ENCODE measurements around the gene USP10. TPM values are rescaled to one million over a fixed set of nuclear protein-coding genes. Genes with fewer than 3 reads are reported as not detected.

The USP10 gene
- total RNA-seq, 1 donor from 2014 or later, result 128 TPM

GRCh38 chr16:84823484-84823883, 123.7 kb downstream of the USP10 start:
- DNase-seq (ENCODE audit: low spot score in 2 of 2, unreplicated experiment in 2 of 2), result no peak
- TF ChIP-seq, protein P1, sequence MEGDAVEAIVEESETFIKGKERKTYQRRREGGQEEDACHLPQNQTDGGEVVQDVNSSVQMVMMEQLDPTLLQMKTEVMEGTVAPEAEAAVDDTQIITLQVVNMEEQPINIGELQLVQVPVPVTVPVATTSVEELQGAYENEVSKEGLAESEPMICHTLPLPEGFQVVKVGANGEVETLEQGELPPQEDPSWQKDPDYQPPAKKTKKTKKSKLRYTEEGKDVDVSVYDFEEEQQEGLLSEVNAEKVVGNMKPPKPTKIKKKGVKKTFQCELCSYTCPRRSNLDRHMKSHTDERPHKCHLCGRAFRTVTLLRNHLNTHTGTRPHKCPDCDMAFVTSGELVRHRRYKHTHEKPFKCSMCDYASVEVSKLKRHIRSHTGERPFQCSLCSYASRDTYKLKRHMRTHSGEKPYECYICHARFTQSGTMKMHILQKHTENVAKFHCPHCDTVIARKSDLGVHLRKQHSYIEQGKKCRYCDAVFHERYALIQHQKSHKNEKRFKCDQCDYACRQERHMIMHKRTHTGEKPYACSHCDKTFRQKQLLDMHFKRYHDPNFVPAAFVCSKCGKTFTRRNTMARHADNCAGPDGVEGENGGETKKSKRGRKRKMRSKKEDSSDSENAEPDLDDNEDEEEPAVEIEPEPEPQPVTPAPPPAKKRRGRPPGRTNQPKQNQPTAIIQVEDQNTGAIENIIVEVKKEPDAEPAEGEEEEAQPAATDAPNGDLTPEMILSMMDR (IDR thresholded peaks at IDR 0.05; ENCODE audit: unreplicated experiment), result no peak
- H3K4me1 Mint-ChIP-seq, result peaks cover 48% of the 10 kb centered on the region
- H3K4me3 Mint-ChIP-seq, result no peak overlapping the region
- H3K36me3 Mint-ChIP-seq, result no peaks in the 10 kb centered on the region
- H3K27ac Mint-ChIP-seq, result no peak overlapping the region
- no peaks in the 10 kb centered on the region for H3K9me3 Mint-ChIP-seq
- H3K27me3 Mint-ChIP-seq (ENCODE audit: low read depth), result peaks cover 11% of the 10 kb centered on the region

DNA sequence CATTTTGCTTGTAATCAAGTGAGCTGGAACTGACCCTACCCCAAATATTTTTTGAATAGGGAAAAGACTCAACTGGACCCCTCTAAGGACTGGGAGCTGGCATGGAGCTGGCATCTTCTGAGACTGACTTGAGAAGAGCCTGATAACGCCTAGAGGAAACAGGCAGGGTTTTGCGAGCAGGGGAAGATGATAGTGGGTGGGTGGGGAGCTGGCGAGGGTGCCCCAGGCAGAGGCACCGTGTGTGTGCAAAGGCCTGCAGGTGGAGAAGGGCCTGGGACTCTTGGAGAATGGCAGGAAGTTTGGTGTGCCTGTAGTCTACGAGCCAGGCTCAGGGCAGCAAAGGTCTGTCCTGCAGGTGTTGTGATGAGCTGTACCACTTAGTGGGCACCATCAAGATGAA, 124.1 kb downstream of the USP10 start:
- H3K27ac Mint-ChIP-seq, result no peak overlapping the region
- H3K9me3 Mint-ChIP-seq, result no peaks in the 10 kb centered on the region
- H3K4me1 Mint-ChIP-seq, result peaks cover 48% of the 10 kb centered on the region
- no peak for DNase-seq (ENCODE audit: low spot score in 2 of 2, unreplicated experiment in 2 of 2)
- TF ChIP-seq, protein P1 (IDR thresholded peaks at IDR 0.05; ENCODE audit: unreplicated experiment), result no peak
- no peak overlapping the region for H3K4me3 Mint-ChIP-seq
- H3K36me3 Mint-ChIP-seq, result no peaks in the 10 kb centered on the region
- peaks cover 11% of the 10 kb centered on the region for H3K27me3 Mint-ChIP-seq (ENCODE audit: low read depth)

DNA sequence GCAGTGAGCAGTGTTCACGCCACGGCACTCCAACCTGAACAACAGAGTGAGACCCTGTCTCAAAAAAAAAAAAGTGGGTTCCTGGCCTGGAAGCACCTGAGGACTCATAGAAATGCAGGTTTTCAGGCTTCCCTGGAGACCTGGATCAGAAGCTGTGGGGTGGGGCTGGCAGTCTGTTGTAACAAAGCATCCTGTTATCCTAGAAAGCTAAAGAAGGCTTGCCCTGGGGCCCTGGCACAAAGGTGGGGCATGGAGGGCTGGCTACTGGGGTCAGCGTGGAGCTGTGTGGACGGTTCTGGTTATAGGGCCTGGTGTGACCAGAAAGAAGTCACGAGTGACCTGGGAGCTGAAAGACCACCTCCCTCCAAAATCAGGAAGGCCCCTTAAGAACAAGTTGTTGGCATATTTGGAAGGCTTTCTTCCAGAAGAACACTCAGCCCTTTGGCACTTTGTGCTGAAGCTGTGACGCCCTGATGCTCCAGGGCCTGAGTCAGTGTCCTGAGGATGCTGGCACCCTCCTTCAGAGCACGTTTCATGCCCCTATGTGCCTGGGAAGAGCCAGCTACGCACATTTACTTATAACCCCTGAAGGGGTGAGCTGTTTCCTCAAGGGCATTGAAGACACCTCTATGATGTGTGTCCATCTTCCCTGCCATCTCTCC, 126.2 kb downstream of the USP10 start:
- Mint-ChIP-seq H3K36me3 (no peaks in the 10 kb centered on the region), H3K27ac (peak overlapping the region; percentile 79), H3K27me3 (ENCODE audit: low read depth) (peaks cover 6% of the 10 kb centered on the region), H3K9me3 (no peaks in the 10 kb centered on the region), H3K4me3 (no peak overlapping the region), H3K4me1 (peaks cover 39% of the 10 kb centered on the region)
- TF ChIP-seq, protein P1 (IDR thresholded peaks at IDR 0.05; ENCODE audit: unreplicated experiment), result no peak
- no peak for DNase-seq (ENCODE audit: low spot score in 2 of 2, unreplicated experiment in 2 of 2)

DNA sequence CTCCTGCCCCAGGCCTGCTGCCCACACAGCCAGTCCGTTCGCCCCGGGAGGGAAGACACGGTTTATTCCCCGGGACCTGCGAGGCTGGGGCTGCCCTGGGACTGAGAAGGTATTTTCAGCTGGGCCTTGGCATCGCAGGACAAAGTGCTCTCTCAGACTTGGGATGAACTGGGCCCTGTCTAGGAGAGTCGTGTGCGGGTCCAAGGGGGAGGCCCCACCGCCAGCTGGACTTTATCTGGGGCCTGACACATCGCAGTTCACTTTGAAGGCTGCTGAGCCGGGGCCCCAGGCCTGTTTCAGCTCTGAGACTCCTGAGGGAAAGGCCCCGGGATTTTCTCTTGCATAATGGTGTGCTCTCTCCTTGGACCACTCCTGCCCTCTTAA, 126.8 kb downstream of the USP10 start:
- no peak for DNase-seq (ENCODE audit: low spot score in 2 of 2, unreplicated experiment in 2 of 2)
- H3K36me3 Mint-ChIP-seq, result no peaks in the 10 kb centered on the region

GRCh38 chr16:84827131-84827574, 127.4 kb downstream of the USP10 start:
- no peak for DNase-seq (ENCODE audit: low spot score in 2 of 2, unreplicated experiment in 2 of 2)
- Mint-ChIP-seq H3K27ac (peak overlapping the region; percentile 90), H3K9me3 (no peaks in the 10 kb centered on the region), H3K4me3 (no peak overlapping the region), H3K36me3 (no peaks in the 10 kb centered on the region), H3K27me3 (ENCODE audit: low read depth) (no peaks in the 10 kb centered on the region), H3K4me1 (peaks cover 30% of the 10 kb centered on the region)
- TF ChIP-seq, protein P1 (IDR thresholded peaks at IDR 0.05; ENCODE audit: unreplicated experiment), result no peak

More for the DNA sequence above, 126.8 kb downstream of the USP10 start:
- TF ChIP-seq, protein P1 (IDR thresholded peaks at IDR 0.05; ENCODE audit: unreplicated experiment), result no peak
- no peak overlapping the region for H3K4me3 Mint-ChIP-seq
- peaks cover 35% of the 10 kb centered on the region for H3K4me1 Mint-ChIP-seq
- no peaks in the 10 kb centered on the region for H3K9me3 Mint-ChIP-seq
- H3K27ac Mint-ChIP-seq, result peak overlapping the region; percentile 79
- peaks cover 3% of the 10 kb centered on the region for H3K27me3 Mint-ChIP-seq (ENCODE audit: low read depth)

All from mesothelial cell of epicardium (in vitro differentiated cells).